LNCaP clone FGC (cell line): ENCODE data around the gene UGGT2.

Source experiments
- DNase-seq: peaks from one replicate; pipeline ENCODE4 v3.0.0-alpha.2; 2011; ENCODE audit warnings: low read depth
- H3K4me3 ChIP-seq: 2 replicates; pipeline ENCODE4 v1.5.1; 2011; ENCODE audit warnings: mild to moderate bottlenecking, low read depth, low read length, control low read depth
- CTCF ChIP-seq: IDR thresholded peaks from 2 replicates; pipeline ENCODE4 v1.5.1; 2012; ENCODE audit warnings: mild to moderate bottlenecking; ENCODE audit not compliant: control insufficient read depth, insufficient read depth; ENCODE audit errors: extremely low read depth

Gene UGGT2

GRCh38 chr13:96089749-96090239 lies 36.6 kb upstream of the UGGT2 start, which contains the start of gene HS6ST3:
TSS of gene HS6ST3 (plus strand) at chr13:96090107.
- peak within 1 kb of the TSS; percentile 48 for H3K4me3 ChIP-seq

DNA sequence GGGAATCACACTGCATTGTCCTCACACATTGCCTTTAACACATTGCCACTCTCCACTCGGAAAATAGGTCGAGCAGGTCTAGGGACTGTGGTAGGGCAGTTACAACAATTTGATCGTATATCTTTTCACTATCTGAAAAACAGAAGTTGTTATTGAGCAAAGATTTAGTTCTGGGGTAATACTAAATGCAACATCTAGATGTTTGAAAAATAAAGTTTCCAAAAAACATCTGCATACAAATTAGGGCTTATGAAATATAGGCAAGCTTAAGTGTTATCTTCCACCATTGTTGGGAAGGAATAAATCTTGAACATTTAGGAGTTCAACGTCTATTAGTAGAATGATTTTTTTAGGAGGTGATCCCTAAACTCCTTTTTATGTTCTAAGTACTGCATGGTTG lies 35.9 kb upstream of the UGGT2 start:
- no peak overlapping the region for H3K4me3 ChIP-seq
- TF ChIP-seq CTCF = no peak
- DNase-seq = no peak

More at GRCh38 chr13:96089749-96090239, 36.6 kb upstream of the UGGT2 start, which contains the start of gene HS6ST3:
- DNase-seq = no peak
- TF ChIP-seq CTCF = no peak

DNA sequence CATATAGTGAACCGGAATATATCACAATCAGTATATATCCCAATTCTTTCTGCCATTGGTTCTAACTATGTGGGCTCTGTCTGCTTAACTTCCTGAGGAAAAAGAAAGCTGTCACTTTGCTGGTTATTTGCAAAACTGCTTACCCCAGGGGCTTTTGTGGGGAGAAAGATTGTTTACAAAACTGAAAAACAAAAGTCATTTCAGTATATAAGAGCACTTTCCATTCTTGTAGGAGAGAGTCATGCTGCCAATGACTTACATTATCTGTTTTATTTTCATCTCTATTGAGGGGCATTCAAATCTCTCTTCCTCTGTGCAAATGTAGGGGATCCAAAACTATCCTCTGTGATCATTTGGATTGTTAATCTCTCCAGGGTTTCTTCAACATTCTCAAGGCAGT lies 33.5 kb upstream of the UGGT2 start:
- no peak for TF ChIP-seq CTCF
- no peak for DNase-seq
- no peak overlapping the region for H3K4me3 ChIP-seq

- H3K4me3 ChIP-seq = no peak overlapping the region
- TF ChIP-seq CTCF = no peak
- no peak for DNase-seq
These were observed 29.4 kb upstream of the UGGT2 start for GRCh38 chr13:96082640-96083039.

- DNase-seq = no peak
- H3K4me3 ChIP-seq = no peak overlapping the region
- TF ChIP-seq CTCF = no peak
These were observed 28.7 kb upstream of the UGGT2 start for GRCh38 chr13:96081888-96082287.

GRCh38 chr13:96080676-96081075 lies 27.5 kb upstream of the UGGT2 start:
- DNase-seq = no peak
- no peak for TF ChIP-seq CTCF
- no peak overlapping the region for H3K4me3 ChIP-seq

DNA sequence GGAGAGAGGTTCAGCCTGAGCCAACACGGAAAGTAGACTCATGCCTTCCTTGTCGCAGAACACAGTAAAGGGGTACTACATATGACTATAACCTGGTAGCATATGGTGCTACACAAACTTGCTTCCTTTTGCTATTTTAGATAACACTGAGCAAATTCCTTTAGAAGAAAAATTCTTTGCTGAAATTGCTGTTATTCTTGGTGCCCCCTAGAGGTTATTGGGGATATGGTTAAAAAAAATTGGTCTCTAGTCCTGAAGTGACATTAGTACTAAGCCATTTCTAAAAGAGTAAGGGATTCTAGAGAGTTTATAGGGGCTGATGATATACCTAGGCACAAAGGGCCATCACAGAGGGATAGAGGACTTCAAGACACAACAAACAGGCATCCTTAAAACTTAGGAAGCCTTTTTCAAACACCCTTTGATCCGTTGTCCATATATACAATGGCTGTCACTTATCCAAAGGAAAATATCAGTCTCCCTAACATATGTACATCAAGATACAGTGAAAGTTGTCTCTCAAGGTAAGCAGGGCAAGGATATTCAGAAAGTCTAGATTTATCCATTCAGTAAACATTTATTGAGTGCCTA lies 22.8 kb upstream of the UGGT2 start:
- peak; percentile 34 for TF ChIP-seq CTCF
- H3K4me3 ChIP-seq = no peak overlapping the region
- no peak for DNase-seq
